Kidney (tissue), 14 donors: ENCODE results near the gene KLK8. TPM values are rescaled to one million over a fixed set of nuclear protein-coding genes. Genes with fewer than 3 reads are reported as not detected.
"Not testable (repeated sequence)": the region's sequence is repeated elsewhere in the genome, so short reads cannot be mapped to it uniquely, and the experiment has no call there.

Experiments
- DNase-seq, 5 donors: peaks; one replicate each; pipeline ENCODE4 v3.0.0-alpha.2; 2013 to 2020
- FAIRE-seq: peaks from 2 replicates; lab custom pipeline; 2012; peaks lifted over from hg19 to GRCh38; lab: Jason Lieb, UNC
- H3K27ac ChIP-seq, 2 donors: one replicate each; pipeline ENCODE4 v1.7.0; 2013; ENCODE audit warnings: low read depth in 2 of 2, low read length in 2 of 2, inconsistent platforms in 1 of 2
- H3K27me3 ChIP-seq: one replicate; pipeline ENCODE4 v1.7.1; 2013; ENCODE audit warnings: low read length, inconsistent platforms; ENCODE audit not compliant: control insufficient read depth, insufficient read depth
- H3K36me3 ChIP-seq, 3 donors: one replicate each; pipeline versions ENCODE4 v1.7.0 to v1.7.1; 2013; ENCODE audit warnings: low read length in 3 of 3, control low read depth in 1 of 3, inconsistent platforms in 1 of 3; ENCODE audit not compliant: insufficient read depth in 3 of 3, control insufficient read depth in 2 of 3
- H3K4me1 ChIP-seq, 3 donors: one replicate each; pipeline versions ENCODE4 v1.7.0 to v1.7.1; 2013; ENCODE audit warnings: low read length in 3 of 3, inconsistent platforms in 1 of 3, low read depth in 1 of 3; ENCODE audit not compliant: control insufficient read depth in 2 of 3, insufficient read depth in 2 of 3
- H3K4me3 ChIP-seq, 3 donors: one replicate each; pipeline versions ENCODE4 v1.7.0 to v1.8.1; 2013; ENCODE audit warnings: low read length in 3 of 3, control low read depth in 1 of 3, inconsistent platforms in 1 of 3
- H3K9ac ChIP-seq, 3 donors: one replicate each; pipeline versions ENCODE4 v1.7.0 to v1.7.1; 2013; ENCODE audit warnings: low read length in 3 of 3, control low read depth in 1 of 3, inconsistent platforms in 1 of 3
- H3K9me3 ChIP-seq, 3 donors: one replicate each; pipeline versions ENCODE4 v1.7.0 to v1.7.1; 2013; ENCODE audit warnings: low read length in 3 of 3, control low read depth in 1 of 3, inconsistent platforms in 1 of 3; ENCODE audit not compliant: control insufficient read depth in 2 of 3, insufficient read depth in 1 of 3
- intact Hi-C: fragments of 100-400 bp; cut with DNase I; formaldehyde crosslinking; loops from one replicate; pipeline ENCODE4 v1.11.1; 2022
- polyA plus RNA-seq: library from polyadenylated mRNA; stranded (reverse); fragments of 350-450 nt; fragmentation: Illumina TruSeq; extraction: RNeasy Lipid Tissue Mini Kit (QIAGEN cat#74804); gene quantifications from one replicate; pipeline ENCODE4 v1.2.3, GENCODE V29; 2014; ENCODE audit warnings: low read depth, low replicate concordance; ENCODE audit not compliant: insufficient read depth
- total RNA-seq: library from RNA; stranded (reverse); fragmentation: NEBNext Ultra II Directional; extraction: Animal tissue kit (Norgen Biotek cat#: 25700); gene quantifications from one replicate; pipeline ENCODE4 v1.2.1, GENCODE V29; 2021
- TF ChIP-seq, protein P1 (sequence below): IDR thresholded peaks from 3 replicates; pipeline ENCODE4 v1.5.1; 2012; ENCODE audit warnings: mild to moderate bottlenecking, moderate library complexity, borderline replicate concordance; ENCODE audit not compliant: insufficient read depth; ENCODE audit errors: extremely low read depth
- donor health status: control.
- donor health status: control.
- donor health status: control.
- donor health status: control.
- donor health status: control.
- donor health status: DM: yes; HTN: yes; CAD: no.
- donor health status: Normal renal cell carcinoma (clear cell type).

Gene KLK8
- total and polyA plus RNA-seq, 2 donors from 2014 or later = 1.3 to 4.2 TPM

DNA sequence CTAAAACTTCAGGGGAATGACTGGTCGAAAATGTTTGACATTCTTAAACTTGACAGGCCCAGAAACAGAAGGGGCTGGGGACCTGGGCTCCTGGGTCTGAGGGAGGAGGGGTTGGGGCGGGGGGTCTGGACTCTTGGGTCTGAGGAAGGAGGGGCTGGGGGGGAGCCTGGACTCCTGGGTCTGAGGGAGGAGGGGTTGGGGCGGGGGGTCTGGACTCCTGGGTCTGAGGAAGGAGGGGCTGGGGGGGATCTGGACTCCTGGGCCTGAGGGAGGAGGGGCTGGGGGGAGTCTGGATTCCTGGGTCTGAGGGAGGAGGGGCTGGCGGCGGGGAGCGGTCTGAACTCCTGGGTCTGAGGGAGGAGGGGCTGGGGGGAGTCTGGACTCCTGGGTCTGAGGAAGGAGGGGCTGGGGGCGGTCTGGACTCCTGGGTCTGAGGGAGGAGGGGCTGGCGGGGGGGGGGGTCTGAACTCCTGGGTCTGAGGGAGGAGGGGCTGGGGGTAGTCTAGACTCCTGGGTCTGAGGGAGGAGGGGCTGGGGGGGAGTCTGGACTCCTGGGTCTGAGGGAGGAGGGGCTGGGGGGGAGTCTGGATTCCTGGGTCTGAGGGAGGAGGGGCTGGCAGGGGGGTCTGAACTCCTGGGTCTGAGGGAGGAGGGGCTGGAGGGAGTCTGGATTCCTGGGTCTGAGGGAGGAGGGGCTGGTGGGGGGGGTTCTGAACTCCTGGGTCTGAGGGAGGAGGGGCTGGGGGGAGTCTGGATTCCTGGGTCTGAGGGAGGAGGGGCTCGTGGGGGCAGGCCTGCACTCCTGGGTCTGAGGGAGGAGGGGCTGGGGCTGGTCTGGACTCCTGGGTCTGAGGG is 26.5 kb downstream of the KLK8 start:
- no peak for FAIRE-seq
- no peaks in the 10 kb centered on the region for H3K27me3 ChIP-seq
- H3K9ac ChIP-seq = no peak overlapping the region
- TF ChIP-seq, protein P1, sequence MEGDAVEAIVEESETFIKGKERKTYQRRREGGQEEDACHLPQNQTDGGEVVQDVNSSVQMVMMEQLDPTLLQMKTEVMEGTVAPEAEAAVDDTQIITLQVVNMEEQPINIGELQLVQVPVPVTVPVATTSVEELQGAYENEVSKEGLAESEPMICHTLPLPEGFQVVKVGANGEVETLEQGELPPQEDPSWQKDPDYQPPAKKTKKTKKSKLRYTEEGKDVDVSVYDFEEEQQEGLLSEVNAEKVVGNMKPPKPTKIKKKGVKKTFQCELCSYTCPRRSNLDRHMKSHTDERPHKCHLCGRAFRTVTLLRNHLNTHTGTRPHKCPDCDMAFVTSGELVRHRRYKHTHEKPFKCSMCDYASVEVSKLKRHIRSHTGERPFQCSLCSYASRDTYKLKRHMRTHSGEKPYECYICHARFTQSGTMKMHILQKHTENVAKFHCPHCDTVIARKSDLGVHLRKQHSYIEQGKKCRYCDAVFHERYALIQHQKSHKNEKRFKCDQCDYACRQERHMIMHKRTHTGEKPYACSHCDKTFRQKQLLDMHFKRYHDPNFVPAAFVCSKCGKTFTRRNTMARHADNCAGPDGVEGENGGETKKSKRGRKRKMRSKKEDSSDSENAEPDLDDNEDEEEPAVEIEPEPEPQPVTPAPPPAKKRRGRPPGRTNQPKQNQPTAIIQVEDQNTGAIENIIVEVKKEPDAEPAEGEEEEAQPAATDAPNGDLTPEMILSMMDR = no peak
- H3K9me3 ChIP-seq = no peaks in the 10 kb centered on the region
- H3K4me1 ChIP-seq = no peaks in the 10 kb centered on the region
- H3K27ac ChIP-seq = no peak overlapping the region
- intact Hi-C loops = no loop called here
- peak in 4 of 5 donors; percentile 29 to 80 (median 46) for DNase-seq
- H3K4me3 ChIP-seq = no peak overlapping the region
- no peaks in the 10 kb centered on the region for H3K36me3 ChIP-seq

DNA sequence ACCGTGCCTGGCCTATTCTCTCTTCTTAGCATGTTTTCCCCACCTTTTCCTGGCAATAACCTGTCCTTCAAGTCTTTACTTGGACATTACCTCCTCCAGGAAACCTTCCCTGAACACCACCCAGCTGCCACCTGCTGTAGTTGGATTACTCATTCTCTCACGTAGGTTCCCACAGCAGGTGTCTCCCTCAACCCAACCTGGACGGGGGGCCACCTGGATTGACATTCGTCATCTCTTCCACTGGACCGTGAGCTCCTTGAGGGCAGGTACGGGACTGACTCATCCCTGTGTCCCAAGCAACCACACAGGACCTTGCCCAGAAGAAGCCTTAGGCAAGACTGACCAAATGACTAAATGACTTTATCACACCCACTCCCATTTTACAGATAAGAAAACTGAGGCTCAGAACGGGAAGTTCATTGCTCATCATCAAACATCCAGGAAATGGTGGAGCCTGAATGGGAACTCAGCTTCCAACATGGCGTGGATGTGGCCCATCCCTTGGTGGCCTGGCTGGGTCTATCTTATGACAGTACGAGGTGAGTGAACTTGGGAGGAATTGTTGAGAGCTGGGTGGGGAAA is 28.5 kb downstream of the KLK8 start:
- DNase-seq (no peak), FAIRE-seq (no peak)
- Histone ChIP-seq H3K9ac (no peak overlapping the region), H3K36me3 (no peaks in the 10 kb centered on the region), H3K4me1 (no peaks in the 10 kb centered on the region), H3K4me3 (no peak overlapping the region), H3K27ac (no peak overlapping the region), H3K27me3 (no peaks in the 10 kb centered on the region), H3K9me3 (no peaks in the 10 kb centered on the region)
- TF ChIP-seq, protein P1 = no peak
- intact Hi-C loops = no loop called here

DNA sequence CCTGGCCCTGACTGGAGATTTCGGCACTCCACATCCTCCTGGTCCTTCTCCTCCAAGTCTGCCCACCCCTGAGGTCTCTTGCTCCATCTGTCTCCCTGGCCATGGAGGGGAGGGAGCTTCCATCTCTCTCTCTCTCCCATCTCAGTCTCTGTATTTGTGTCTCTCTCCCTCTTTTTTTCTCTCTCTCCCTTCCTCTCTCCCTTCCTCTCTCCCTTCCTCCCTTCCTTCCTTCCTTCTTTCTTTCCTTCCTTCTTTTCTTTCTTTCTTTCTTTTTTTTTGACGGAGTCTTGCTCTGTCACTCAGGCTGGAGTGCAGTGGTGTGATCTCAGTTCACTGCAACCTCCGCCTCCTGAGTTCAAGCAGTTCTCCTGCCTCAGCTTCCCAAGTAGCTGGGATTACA is 31.6 kb downstream of the KLK8 start:
- DNase-seq, intact Hi-C loops, H3K9me3 ChIP-seq, FAIRE-seq, H3K4me3 ChIP-seq, H3K4me1 ChIP-seq, H3K27ac ChIP-seq, H3K36me3 ChIP-seq, H3K9ac ChIP-seq, H3K27me3 ChIP-seq: not testable (repeated sequence)

DNA sequence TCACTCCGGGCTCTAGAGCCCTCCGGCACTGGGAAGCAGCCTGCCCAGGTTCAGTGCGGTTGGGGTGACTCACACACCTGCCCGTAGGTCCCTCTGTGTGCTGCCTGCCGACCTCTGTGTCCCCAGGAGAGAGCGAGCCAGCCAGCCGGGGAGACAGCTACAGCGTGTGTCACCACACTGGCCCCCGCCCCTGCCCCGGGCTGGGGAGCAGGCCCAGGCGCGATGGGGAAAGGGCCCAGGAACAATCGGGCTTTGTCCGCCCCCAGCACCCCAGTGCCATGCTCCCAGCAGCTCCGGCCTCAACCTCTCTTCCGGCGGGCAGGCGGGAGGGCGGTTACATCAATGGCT is 32.0 kb downstream of the KLK8 start, which contains the start of gene KLK6:
KLK6 (minus strand) TSS at position 179 of the 348 bp plus-strand sequence. CDS start 1,487 bp downstream, outside the sequence.
- Histone ChIP-seq H3K9me3 (no peaks in the 10 kb centered on the region), H3K4me1 (no peaks in the 10 kb centered on the region), H3K27me3 (no peaks in the 10 kb centered on the region), H3K4me3 (no peak within 1 kb of the TSS), H3K27ac (no peak within 1 kb of the TSS), H3K9ac (no peak within 1 kb of the TSS), H3K36me3 (no peaks in the 10 kb centered on the region)
- FAIRE-seq (no peak), DNase-seq (peak in 1 of 5 donors; percentile 78)
- intact Hi-C loops = no loop called here
- TF ChIP-seq, protein P1 = no peak
